ENCODE results near the gene GAS6.
"Not testable (repeated sequence)": the region's sequence is repeated elsewhere in the genome, so short reads cannot be mapped to it uniquely, and the experiment has no call there.

GAS6 gene

DNA sequence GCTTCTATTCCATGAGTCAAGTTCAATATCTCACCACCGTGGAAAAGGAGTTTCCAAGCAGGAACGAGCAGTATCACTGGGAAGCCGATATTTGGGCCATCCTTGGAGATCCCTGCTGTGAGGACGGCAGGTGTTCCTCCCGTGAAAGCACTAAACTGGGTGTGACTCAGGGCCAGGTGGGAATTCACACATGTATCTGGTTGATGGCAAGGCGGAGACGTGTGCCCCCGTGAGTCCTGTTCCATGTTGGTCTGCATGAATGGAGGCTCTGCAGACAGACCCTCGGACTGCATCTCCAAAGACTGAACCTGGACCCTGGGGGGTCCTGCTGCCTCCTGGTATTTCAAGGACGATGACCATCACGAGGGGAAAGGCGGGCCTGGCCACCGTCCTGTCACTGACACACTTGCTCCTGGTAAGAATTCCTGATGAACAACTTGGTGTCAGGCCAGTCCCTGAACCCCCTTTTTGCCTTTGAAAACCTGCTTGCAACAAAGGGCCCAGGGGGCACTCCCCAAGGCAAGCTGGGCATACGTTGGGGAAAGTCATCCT lies 22.8 kb upstream of the GAS6 start:
- no peak for DNase-seq

DNA sequence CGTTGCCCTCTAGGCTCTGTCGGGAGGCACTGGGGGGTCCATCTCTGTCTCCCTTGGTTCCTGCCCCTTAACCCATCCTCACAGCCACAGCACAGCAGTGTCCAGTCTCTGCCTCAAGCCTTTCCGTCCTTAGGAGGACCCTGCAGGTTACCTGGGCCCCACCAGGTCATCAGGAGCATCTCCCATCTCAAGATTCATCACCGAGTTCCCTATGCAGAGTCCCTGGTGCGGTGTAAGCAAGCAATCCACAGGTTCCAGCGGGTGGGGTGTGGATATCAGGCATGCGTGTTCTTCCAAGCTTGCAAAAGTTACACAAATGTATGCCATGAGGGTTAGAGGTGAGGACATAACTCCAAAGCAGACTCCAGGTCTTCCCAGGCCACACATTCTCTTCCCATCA lies 20.9 kb upstream of the GAS6 start:
- DNase-seq = no peak

DNA sequence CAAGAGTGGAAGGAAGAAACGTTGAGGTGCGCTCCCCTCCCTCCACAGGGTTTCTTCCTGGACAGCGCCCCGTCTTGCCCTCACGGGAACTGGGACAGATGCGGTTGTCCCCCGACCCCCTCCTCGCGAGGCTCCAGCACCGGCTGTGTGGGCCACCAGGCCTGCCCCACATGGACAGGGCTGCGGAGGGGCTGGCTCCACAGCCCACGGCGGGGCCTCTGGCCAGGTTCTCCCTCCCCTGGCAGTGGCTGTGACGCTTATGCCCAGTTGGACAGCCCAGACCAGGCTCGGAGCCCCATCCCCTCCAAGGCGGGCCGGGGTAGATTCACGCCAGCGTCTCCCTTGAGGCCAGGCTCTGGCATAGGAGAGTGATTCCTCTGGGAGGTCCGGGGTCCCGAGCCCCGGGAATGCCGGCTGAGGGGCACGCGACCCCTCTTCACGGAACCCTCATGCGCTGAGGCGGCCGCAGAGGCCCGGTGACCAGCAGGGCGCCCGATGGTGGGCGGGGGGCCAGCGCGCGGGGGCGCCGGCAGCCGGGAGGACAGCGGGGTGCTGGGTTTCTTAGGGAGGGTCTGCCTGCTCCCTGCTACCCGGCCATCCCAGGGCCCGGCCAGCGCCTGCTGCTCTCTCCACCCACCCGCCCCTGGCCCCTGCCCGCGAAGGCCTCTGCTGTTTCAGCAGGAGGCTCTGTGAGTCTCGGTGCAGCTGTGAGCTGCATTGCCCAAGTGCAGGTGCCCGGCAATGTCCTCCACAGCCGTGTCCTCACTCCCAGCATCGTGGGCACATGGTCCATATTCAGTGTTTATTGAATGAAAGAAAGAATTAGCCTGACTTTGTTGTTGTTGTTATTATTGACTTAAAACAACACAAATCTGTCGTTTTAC lies 20.3 kb upstream of the GAS6 start:
- no peak for DNase-seq

DNA sequence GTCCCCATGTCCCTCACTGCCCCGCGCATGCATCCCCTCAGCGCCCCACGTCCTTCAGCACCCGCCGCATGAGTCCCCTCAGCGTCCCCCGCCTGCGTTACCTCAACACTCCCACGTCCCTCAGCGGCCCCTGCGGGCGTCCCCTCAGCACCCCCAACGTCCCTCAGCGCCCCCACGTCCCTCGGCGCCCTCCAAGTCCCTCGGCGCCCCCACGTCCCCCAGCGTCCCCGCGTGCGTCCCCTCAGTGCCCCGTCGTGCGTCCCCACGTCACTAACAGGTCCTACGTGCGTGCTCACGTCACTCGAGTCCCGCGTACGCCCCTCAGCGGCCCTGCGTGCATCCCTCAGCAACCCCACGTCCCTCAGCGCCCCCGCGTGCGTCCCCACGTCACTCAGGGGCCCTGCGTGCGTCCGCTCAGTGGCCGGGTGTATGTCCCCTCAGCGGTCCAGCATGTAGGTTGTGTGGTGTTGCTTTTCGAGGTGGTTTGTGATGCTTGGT lies 19.5 kb upstream of the GAS6 start:
- DNase-seq = no peak

DNA sequence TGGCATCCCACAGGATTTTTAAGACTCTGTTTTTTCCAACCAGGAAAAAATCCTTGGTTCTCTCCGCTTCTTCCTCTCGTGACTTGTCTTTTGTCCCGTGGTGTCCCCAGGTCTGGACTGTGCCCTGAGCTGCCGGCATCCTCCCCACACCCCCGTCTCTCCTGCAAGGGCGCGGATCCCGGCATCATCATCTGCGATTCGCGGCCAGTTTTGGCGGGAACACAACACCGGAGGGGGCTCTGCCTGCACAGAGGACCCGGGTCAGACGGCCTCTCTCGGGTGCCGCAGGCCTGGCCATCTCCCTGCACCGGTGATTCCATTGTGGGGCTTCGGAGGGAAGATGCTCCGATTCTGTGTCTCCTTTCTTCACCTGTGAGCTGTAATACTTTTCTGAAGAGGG lies 18.8 kb upstream of the GAS6 start:
- no peak for DNase-seq

DNA sequence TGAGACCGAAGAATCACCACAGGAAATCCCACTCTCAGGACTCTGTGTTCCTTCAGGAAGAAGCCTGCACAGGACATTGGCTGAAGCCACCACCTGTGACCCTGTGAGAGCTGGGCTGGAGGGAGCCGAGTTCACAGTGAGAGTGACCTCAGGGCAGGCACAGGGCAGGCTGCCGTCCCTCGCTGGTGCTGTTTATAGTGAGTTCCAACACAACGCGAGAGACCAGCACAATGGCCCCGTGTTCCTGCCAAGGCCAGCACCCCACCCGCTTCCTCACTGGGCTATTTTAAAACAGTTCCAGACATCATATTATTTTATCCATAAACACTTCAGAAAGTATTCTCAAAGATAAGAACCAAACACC lies 18.4 kb upstream of the GAS6 start:
- no peak for DNase-seq

DNA sequence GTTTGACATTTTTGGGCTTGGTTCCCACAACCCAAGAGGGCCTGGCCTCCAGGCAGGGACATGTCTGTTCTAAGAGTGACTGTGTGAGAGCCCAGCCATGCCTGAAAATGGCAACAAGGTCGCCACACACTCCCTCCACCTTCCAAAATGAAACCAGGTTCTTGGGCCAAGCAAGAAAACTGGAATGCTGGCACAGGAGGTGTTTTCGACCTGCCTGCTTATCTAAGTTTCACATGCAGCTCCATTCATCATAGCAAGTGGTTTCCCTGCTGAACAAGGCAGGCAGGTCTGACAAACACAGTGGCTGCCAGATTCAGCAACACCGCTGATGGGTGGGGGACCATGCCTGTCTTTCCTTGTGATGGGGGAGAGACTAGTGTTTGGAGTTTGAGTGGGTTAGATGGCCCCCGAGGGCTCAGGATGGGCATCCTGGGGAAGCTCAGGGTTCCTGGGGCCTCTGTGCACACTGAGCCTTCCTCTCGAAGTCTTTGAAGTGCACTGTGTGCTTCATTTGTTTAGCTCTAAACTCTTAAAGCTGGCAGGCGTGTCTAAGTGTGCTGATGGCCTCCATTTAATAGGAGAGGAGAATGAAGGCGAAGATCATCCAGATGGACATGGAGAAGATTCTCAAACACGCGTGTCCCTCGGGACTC lies 17.9 kb upstream of the GAS6 start:
- no peak for DNase-seq

DNA sequence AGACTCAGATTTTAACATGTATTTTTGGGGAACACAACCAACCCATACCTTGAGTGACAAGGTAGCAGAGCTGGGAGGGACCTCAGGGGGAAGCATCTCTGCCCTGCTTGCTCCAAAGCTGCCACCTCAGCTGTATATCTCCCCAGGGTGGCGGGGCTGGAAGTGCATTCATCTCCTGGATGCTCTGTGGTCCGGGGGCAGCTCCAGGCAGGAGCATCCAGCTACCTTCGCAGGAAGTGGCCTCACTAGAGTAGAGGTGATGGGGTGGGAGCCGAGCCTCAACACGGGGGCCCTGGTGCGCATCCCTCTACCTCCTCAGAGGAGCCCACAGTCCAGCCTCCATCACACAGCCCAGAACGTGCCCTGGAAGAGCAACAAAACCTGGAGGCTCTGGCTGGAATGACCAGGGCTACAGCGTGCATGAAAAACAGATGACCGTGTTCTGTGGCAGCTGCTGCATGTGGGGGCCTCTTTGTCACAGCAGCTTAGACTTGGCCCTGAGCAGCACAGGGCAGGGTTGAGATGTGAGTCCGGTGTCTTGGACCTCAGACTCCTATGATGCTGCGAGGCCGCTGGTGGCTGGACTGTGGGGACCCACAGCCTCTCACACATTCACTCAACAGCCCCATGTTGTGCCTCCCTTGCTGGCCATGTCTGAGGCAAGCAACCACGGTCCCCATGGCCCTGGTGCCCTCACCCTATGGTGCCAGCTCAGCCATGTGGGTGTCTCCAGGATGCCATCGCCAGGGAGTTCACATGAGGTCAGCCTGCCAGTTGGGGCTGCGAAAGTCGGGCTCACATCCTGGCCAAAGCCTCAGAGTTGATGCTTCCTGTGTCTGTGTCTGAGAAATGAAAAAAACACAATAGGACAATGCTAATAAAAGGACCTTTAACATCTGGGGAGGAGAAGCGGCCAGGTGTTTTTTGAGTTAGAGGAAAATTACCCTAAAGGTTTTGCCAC lies 17.1 kb upstream of the GAS6 start:
- DNase-seq = no peak

DNA sequence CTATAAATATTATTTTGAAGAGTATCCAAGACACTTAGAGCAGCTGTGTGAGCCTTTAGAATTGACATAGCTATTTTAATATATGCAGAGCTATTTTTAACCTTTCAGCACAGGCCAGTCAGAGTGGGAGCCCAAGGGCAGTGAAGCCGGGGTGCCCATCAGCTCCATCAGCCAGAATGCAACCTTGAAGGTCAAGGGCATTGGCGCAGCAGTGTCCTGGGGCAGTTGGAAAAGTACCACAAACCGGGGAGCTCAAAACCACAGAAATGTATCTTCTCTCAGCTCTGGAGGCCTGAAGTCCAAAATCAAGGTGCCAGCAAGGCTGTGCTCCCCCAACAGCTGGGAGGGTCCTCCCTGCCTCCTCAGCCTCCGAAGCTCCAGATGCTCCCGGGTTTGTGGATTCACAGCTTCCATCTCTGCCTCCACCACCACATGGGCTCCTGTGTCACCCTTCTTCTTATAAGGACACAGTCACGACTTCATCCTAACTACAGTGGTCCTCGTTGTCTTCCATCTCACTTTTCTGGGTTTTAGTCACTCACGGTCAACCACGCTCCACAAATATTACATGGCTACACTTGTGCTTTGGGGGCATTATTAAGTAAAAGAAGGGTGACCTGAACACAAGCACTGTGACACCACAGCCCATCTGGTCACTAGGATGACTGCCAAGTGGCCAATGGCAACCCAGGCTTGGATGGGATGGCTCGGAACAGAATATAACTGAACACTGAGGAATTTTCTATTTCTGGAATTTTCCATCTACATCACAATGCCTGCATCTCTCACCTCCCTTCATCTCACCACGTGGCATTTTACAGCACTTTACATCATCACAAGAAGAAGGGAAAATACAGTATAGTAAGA lies 15.9 kb upstream of the GAS6 start:
- no peak for DNase-seq

DNA sequence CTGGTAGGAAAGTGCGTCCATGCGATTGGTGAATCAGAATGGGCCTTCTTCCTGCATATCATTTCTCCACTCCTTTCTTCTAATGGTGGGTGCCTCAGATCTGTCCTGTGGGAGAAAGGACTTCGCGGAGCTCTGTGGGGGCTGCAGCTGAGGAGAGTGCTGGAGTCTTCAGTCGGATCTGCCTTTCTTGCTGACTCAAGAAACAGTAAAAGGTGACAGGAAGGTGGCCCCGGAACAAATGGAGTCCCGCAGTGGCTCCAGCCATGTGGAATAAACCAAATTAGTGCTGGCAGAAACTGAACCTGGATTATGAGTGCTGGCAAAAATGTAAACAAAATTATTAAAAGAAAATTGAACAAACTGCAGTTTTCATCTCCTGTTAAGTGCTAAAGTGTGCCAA lies 15.1 kb upstream of the GAS6 start:
- DNase-seq = no peak

DNA sequence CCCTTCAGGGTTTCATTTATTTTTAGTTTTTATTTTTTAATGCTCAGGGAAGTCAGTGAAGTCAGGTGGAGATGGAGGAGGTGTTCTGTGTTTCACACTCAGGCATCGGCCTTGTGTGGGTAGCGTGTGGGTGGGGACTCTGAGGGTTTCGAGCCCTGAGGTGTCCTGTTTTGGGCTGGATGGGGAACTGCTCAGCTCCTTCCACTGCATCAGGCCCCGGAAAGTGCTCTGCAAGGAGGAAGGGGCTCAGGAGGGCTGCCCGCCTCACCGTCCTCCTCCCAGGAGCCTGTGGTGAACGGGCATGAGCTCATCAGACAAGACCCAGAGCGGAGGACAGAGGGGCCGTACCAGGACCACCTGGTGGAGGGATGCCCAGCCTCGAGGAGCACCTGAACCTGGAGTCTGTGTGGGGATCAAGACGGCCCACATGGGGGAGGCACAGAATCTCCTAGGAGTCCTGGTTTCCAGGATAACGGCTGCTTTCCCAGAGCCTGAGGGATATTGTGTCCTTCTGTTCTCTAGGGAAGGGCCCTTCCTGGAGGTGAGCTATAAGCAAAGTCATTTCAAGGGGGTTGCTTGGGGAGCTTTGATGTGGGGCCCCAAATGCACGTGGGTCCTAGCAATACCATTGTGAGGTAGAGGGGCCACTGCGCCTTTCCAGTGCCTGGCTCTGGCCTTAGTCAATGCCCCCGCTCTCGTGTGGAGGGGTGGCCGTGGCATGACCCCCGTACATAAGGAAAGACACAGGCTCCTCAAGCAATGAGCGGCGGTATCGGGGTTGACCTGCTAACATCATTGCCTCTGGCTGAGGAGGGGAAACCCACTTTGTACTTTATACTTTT lies 13.5 kb upstream of the GAS6 start:
- no peak for DNase-seq

DNA sequence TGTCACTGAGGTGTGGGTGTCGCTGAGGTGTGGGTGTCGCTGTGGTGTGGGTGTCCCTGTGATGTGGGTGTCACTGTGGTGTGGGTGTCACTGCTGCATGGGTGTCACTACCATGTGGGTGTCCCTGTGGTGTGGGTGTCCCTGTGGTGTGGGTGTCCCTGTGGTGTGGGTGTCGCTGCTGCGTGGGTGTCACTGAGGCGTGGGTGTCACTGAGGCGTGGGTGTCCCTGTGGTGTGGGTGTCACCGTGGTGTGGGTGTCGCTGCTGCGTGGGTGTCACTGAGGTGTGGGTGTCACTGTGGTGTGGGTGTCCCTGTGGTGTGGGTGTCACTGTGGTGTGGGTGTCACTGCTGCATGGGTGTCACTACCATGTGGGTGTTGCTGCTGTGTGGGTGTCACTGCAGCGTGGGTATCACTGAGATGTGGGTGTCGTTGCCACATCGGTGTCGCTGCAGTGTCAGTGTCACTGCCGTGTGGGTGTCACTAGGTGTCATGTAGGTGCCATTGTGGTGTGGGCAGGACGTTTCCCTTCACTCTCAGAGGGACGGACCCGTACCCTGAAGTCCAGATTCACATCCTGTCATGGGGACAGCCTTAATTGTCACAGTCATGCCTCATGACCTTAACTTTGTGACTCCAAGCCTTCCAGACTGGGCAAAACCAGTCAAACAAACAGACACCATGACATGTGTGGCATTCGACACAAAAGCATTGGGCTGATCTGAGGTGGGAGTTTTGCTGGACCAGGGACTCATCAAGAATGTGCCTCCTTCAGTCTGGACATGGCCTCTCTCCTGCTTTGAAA lies 12.7 kb upstream of the GAS6 start:
- DNase-seq = no peak

DNA sequence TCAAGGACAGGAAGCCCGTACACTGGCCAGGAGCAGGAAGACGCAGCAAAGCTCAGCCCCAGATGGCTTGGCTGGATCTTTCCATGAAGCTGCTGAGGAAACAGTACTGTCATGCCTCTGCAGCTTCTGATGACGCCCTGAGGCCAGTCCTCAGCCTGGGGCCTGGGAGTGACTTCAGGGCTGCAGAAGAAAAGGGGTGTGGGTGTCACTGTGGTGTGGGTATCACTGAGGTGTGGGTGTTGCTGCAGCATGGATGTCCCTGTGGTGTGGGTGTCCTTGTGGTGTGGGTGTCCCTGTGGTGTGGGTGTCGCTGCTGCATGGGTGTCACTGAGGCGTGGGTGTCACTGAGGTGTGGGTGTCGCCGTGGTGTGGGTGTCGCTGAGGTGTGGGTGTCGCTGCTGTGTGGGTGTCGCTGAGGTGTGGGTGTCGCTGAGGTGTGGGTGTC lies 12.0 kb upstream of the GAS6 start:
- DNase-seq = no peak

DNA sequence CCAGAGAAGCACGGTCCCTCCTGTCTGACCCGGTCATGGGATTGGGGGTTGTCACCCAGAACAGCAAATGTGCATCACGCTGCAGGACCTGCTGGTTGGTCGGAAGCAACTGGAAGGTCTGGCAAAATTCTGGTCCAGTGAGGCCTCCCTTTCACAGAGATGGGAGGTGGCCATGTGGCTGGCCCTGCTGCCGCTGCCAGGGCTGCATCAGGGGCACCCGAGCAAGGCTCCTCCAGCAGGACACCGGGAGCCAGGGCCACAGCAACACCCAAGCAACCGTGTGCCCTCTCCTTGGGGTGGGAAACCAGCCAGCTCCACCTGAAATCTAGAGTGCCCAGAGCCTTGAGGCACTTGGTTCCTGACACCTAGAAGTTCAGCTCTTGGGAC lies 11.5 kb upstream of the GAS6 start:
- no peak for DNase-seq

DNA sequence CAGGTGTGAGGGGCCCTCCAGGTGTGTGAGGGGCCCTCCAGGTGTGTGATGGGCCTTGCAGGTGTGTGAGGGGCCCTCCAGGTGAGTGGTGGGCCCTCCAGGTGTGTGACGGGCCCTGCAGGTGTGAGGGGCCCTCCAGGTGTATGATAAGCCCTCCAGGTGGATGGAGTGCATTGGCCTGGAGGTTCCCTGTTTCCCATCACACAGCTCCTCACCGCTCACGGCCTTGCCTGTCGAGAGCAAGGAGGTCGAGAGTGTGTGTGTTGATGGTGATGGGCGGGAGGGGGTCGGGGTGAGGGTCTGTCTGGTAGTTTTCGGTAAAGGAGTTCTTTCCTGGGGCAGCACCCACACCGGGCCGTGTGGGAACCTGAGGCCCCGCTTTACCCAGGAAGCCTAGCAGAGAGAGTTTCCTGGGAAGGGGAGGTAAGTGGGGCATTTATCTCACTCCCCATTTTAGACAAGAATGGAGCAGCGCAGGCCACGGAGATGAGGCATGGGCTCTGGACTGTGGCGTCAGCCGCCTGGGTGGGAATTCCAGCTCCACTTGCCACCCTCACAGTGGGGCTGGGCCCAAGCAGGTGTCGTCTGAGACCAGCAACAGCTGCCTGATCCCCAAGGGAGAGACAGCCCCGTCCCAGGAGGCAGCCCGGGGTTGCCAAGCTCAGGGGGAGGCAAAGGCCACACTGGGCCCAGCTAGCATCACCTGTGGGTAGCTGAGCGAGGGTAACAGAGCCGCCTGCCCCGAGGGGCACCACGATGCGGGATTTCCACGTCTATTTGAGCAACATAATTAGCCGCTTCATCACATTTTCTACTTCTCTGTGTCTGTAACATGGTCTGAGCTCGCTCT lies 10.9 kb upstream of the GAS6 start:
- DNase-seq = no peak

DNA sequence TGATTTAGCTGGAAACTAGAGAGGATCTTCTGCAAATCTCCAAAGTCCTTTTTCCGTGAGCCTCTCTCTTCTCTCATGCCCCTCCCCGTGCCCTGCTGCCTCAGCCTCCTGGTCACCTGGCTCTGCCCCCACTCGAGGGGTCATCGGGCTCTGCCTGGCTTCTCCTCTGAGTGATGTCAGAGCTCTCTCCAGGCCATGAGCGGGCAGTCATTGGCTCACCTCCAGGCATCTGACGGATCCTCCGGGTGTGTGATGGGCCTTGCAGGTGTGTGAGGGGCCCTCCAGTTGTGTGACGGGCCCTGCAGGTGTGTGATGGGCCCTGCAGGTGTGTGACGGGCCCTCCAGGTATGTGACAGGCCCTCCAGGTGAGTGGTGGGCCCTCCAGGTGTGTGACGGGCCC lies 10.3 kb upstream of the GAS6 start:
- no peak for DNase-seq

DNA sequence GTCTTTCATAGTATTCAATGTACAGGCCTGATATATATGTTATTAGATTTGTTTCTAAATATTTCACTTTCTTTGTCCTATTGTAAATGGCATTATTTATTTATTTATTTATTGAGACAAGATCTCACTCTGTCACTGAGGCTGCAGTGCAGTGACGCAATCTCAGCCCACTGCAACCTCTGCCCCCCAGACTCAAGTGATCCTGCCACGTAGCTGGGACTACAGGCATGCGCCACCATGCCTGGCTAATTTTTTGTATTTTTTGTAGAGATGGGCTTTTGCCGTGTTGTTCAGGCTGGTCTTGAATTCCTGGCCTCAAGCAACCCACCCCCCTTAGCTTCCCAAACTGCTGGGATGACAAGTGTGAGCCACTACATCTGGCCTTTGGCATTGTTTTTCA lies 5.4 kb upstream of the GAS6 start:
- no peak for DNase-seq

DNA sequence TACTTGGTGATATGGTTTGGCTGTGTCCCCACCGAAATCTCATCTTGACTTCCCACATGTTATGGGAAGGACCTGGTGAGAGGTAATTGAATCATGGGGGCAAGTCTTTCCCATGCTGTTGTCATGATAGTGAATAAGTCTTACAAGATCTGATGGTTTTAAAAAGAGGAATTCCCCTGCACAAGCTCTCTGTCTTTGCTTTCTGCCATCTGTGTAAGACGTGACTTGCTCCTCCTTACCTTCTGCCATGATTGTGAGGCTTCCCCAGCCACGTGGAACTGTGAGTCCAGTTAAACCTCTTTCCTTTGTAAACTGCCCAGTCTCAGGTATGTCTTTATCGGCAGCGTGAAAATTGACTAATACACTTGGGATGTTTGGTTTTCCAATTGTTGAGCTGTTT lies 4.0 kb upstream of the GAS6 start:
- not testable (repeated sequence) for DNase-seq

DNA sequence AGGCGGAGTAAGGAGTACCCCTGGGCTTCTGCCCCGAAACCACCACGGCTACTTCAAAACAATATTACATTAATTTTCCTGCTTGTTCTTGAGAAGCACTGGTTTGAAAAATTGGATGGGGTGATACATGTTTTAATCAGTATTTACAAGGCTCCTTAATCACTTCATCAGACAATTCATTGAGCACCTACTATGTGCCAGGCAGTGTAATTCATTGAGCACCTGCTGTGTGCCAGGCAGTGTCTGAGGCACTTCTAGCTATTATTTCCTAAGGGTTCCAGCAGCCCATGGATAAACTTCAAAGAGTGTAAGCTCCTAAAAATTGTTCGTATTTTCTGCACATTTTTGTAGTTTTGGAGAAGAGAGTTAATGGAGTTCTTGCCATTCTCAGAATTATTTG lies 1.6 kb upstream of the GAS6 start:
- no peak for DNase-seq

Measured in kidney glomerular epithelial cell (primary cell).